MV-4-11 (cell line): ENCODE data around the gene C5orf47.

Source experiments
- DNase-seq: peaks from one replicate; lab custom pipeline; 2025; lab: John Stamatoyannopoulos, UW

Gene C5orf47

GRCh38 chr5:173970878-173971650, 17.9 kb upstream of the C5orf47 start:
- no peak for DNase-seq

- DNase-seq: no peak
These were observed 17.2 kb upstream of the C5orf47 start for GRCh38 chr5:173971681-173972345.

- DNase-seq: no peak
These were observed 16.4 kb upstream of the C5orf47 start for GRCh38 chr5:173972607-173972924.

GRCh38 chr5:173972925-173973615, 15.9 kb upstream of the C5orf47 start:
- DNase-seq: peak; percentile 52

GRCh38 chr5:173973616-173973969, 15.4 kb upstream of the C5orf47 start:
- DNase-seq: no peak

GRCh38 chr5:173974688-173975239, 14.2 kb upstream of the C5orf47 start:
- no peak for DNase-seq

- no peak for DNase-seq
These were observed 7.7 kb upstream of the C5orf47 start for GRCh38 chr5:173981185-173981761.

GRCh38 chr5:173984218-173984617, 4.8 kb upstream of the C5orf47 start:
- no peak for DNase-seq

GRCh38 chr5:173989432-173990082, 587 bp downstream of the C5orf47 start:
- DNase-seq: no peak

- no peak for DNase-seq
These were observed 8.4 kb downstream of the C5orf47 start for GRCh38 chr5:173997331-173997730.

- DNase-seq: no peak
These were observed 9.6 kb downstream of the C5orf47 start for GRCh38 chr5:173998531-173998930.

- DNase-seq: no peak
These were observed 11.1 kb downstream of the C5orf47 start for GRCh38 chr5:174000076-174000475.

GRCh38 chr5:174003795-174004194, 14.8 kb downstream of the C5orf47 start:
- DNase-seq: no peak

- no peak for DNase-seq
These were observed 20.0 kb downstream of the C5orf47 start for GRCh38 chr5:174008922-174009321.

- DNase-seq: no peak
These were observed 21.4 kb downstream of the C5orf47 start for GRCh38 chr5:174010365-174010764.

GRCh38 chr5:174011441-174011840, 22.5 kb downstream of the C5orf47 start:
- DNase-seq: no peak

GRCh38 chr5:174020069-174020927, 31.3 kb downstream of the C5orf47 start:
- peak; percentile 43 for DNase-seq

GRCh38 chr5:174020928-174021304, 31.9 kb downstream of the C5orf47 start:
- DNase-seq: no peak

GRCh38 chr5:174022384-174023095, 33.6 kb downstream of the C5orf47 start:
- DNase-seq: no peak

GRCh38 chr5:174030286-174030685, 41.3 kb downstream of the C5orf47 start:
- no peak for DNase-seq
